Purkinje cell (primary cell): Measurements from ENCODE around the gene TEFM. TPM values are rescaled to one million over a fixed set of nuclear protein-coding genes. Genes with fewer than 3 reads are reported as not detected.

Experiments
- polyA plus RNA-seq: library from polyadenylated mRNA; unstranded; fragments of >200 nt; fragmentation: Nextera tagmentation; gene quantifications from 2 replicates; pipeline ENCODE4 v1.2.1, GENCODE V29; 2014

The TEFM gene
- 34.6 and 36.9 TPM in 2 replicates for polyA plus RNA-seq

GRCh38 chr17:30906101-30906911, at the start of gene TEFM:
Gene TEFM (minus strand): TSS chr17:30906238. CDS start chr17:30906198, 40 bp downstream.

DNA sequence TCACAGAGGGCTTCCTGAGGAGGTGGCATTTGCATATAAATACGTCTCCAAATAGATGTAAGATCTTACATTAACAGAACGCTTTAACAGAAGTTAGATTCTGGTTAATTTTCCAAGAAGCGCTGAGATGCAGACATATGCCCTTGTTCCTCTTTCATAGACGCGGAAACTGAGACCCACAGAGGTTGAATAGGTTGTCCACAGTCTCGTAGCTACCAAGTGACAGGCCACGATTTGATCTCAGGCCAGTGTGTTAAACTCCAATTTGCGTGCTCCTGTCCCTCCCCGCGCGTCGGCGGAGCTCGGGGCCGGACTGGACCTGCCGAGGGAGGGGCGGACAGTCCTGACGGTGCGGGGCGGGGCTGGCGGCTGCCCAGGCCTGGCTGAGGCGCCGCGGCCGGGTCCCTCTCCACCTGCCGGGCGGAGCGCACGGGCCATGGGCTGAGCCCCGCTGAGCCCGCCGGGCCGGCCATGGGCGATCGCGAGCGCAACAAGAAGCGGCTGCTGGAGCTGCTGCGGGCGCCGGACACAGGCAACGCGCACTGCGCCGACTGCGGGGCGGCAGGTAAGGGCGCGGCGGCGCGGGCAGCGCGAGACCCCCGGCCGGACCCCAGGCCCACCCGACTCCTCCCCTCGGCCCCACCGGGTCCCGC, 15.6 kb upstream of the TEFM start, which contains the start of gene ADAP2:
Gene ADAP2 (plus strand): TSS at position 402 of the 653 bp plus-strand sequence. CDS start 70 bp downstream, at position 472.

Other genes with a start within 250 kb of the TEFM start
- gene CRLF3, start 81.5 kb downstream of the TEFM start, polyA plus RNA-seq, result 11.6 and 12.0 TPM in 2 replicates
- 1.0 and 1.2 TPM in 2 replicates for gene ATAD5, start 74.3 kb downstream of the TEFM start, polyA plus RNA-seq
- 3.4 TPM in 1 of 2 replicates, not detected in the other for gene ADAP2, start 15.7 kb upstream of the TEFM start, polyA plus RNA-seq
- gene RNF135, start 64.8 kb upstream of the TEFM start, polyA plus RNA-seq, result 0.90 TPM in 1 of 2 replicates, not detected in the other
- 15.2 and 24.8 TPM in 2 replicates for gene NF1, start 188.7 kb upstream of the TEFM start, polyA plus RNA-seq